Adrenal gland (tissue), 12 donors: Measurements from ENCODE around the gene LIG1. TPM values are rescaled to one million over a fixed set of nuclear protein-coding genes. Genes with fewer than 3 reads are reported as not detected.
"Not testable (repeated sequence)": the region's sequence is repeated elsewhere in the genome, so short reads cannot be mapped to it uniquely, and the experiment has no call there.

Source experiments
- DNase-seq, 7 donors: peaks; one replicate each; pipeline ENCODE4 v3.0.0-alpha.2; 2019 to 2020
- H3K27ac ChIP-seq, 5 donors: fragments of 200-600 bp; sonication (generic) in 4 of 5; 1 replicate in 3 of 5; 2 replicates in 2 of 5; pipeline versions ENCODE4 v1.5.1 to v1.8.0; 2016 to 2020; ENCODE audit warnings: mild to moderate bottlenecking in 1 of 5
- H3K27me3 ChIP-seq: fragments of 200-600 bp; 2 replicates; pipeline ENCODE4 v1.8.0; 2021
- H3K36me3 ChIP-seq, 2 donors: fragments of 200-600 bp; replicated peaks in 1 of 2; 1 replicate in 1 of 2; 2 replicates in 1 of 2; pipeline versions ENCODE4 v1.5.1 to v1.8.0; 2018 to 2022
- H3K4me1 ChIP-seq, 2 donors: fragments of 200-600 bp; replicated peaks in 1 of 2; 1 replicate in 1 of 2; 2 replicates in 1 of 2; pipeline versions ENCODE4 v1.5.1 to v1.8.0; 2018 to 2021
- H3K4me3 ChIP-seq, 4 donors: fragments of 200-600 bp; sonication (generic) in 3 of 4; one replicate each; pipeline ENCODE4 v1.5.1; 2016 to 2018
- H3K9me3 ChIP-seq, 3 donors: fragments of 200-600 bp; sonication (generic) in 1 of 3; replicated peaks in 1 of 3; 1 replicate in 2 of 3; 2 replicates in 1 of 3; pipeline versions ENCODE4 v1.5.1 to v1.8.0; 2016 to 2021
- POLR2A ChIP-seq, 2 donors: fragments of 450-650 bp; IDR thresholded peaks; one replicate each; pipeline ENCODE4 v1.6.1; 2017; ENCODE audit warnings: antibody characterized with exemption in 2 of 2, mild to moderate bottlenecking in 2 of 2, moderate library complexity in 1 of 2
- WGBS, 4 donors: extraction: QIAGEN DNeasy Blood & Tissue Kit in 2 of 4; methylation state at CpG; one replicate each; pipeline versions ENCODE4 v1.1.5 to v1.1.7; 2013 to 2017; 5-methylcytosine and 5-hydroxymethylcytosine counted together
- intact Hi-C, 2 donors: fragments of 100-400 bp; cut with DNase I; formaldehyde crosslinking; loops; one replicate each; pipeline versions ENCODE4 v1.14.1 to v1.15.0; 2022 to 2023
- polyA plus RNA-seq, 3 donors: library from polyadenylated mRNA; stranded (reverse); fragments of 200-250 nt in 2 of 3; fragments of 350-450 nt in 1 of 3; fragmentation: Illumina TruSeq in 1 of 3; extraction: RNeasy Lipid Tissue Mini Kit (QIAGEN cat#74804) in 1 of 3; gene quantifications; one replicate each; pipeline ENCODE4 v1.2.3, GENCODE V29; 2013 to 2014
- total RNA-seq, 9 donors: library from RNA; depleted of rRNA in 4 of 9; stranded (reverse); fragments of >200 nt in 4 of 9; fragments of 120-200 nt in 1 of 9; fragmentation: NEBNext Ultra II Directional in 1 of 9; extraction: Animal tissue kit (Norgen Biotek cat#: 25700) in 1 of 9; gene quantifications; one replicate each; pipeline versions ENCODE4 v1.1.0 to v1.2.4, GENCODE V29; 2013 to 2023
- TF ChIP-seq, protein P1 (sequence below), 6 experiments: fragments of 450-650 bp in 4 of 6; fragments of 200-600 bp in 2 of 6; sonication (generic) in 1 of 6; IDR thresholded peaks; 1 replicate in 5 of 6; 2 replicates in 1 of 6; pipeline versions ENCODE4 v1.5.1 to v1.8.0; 2016 to 2021; ENCODE audit warnings: antibody characterized with exemption in 6 of 6, mild to moderate bottlenecking in 2 of 6, moderate library complexity in 1 of 6
- donor health status: healthy with polysubstance abuse.
- donor health status: Bipolar disorder and iron deficiency.
- donor health status: DM: yes; HTN: yes; CAD: no.
- donor health status: DM: no; HTN: no; CAD: no.
- donor health status: DM: no; HTN: no; CAD: no.
- donor health status: DM: yes; HTN: yes; CAD: no.

The LIG1 gene
- total and polyA plus RNA-seq, 12 donors, result 7.5 to 79.6 (median 15.7) TPM

DNA sequence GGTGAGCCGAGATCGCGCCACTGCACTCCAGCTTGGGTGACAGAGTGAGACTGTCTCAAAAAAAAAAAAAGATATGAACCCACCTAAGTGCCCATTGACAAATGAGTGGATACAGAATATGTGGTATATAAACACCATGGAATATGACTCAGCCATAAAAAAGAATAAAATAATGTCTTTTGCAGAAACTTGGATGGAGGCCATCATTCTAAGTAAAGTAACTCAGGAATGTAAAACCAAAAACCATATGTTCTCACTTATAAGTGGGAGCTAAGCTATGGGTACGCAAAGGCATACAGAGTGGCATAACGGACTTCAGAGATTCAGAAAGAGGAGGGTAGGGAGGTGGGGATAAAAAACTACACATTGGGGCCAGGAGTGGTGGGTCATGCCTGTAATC lies 89.0 kb downstream of the LIG1 start:
- 94 to 96% (median 95%) methylated on average over 5 of the region's 5 CpGs for WGBS, 4 donors
- no peak for TF ChIP-seq POLR2A (IDR thresholded peaks at IDR 0.05)
- TF ChIP-seq, protein P1, sequence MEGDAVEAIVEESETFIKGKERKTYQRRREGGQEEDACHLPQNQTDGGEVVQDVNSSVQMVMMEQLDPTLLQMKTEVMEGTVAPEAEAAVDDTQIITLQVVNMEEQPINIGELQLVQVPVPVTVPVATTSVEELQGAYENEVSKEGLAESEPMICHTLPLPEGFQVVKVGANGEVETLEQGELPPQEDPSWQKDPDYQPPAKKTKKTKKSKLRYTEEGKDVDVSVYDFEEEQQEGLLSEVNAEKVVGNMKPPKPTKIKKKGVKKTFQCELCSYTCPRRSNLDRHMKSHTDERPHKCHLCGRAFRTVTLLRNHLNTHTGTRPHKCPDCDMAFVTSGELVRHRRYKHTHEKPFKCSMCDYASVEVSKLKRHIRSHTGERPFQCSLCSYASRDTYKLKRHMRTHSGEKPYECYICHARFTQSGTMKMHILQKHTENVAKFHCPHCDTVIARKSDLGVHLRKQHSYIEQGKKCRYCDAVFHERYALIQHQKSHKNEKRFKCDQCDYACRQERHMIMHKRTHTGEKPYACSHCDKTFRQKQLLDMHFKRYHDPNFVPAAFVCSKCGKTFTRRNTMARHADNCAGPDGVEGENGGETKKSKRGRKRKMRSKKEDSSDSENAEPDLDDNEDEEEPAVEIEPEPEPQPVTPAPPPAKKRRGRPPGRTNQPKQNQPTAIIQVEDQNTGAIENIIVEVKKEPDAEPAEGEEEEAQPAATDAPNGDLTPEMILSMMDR (IDR thresholded peaks at IDR 0.05), result no peak
- peaks cover 0 to 6% of the 10 kb centered on the region in 2 donors for H3K36me3 ChIP-seq
- no peak for DNase-seq
- H3K4me1 ChIP-seq, result no peaks in the 10 kb centered on the region
- no peaks in the 10 kb centered on the region for H3K9me3 ChIP-seq
- no peak overlapping the region for H3K27ac ChIP-seq
- H3K4me3 ChIP-seq, result no peak overlapping the region
- intact Hi-C loops, result no loop called here
- H3K27me3 ChIP-seq, result no peaks in the 10 kb centered on the region

DNA sequence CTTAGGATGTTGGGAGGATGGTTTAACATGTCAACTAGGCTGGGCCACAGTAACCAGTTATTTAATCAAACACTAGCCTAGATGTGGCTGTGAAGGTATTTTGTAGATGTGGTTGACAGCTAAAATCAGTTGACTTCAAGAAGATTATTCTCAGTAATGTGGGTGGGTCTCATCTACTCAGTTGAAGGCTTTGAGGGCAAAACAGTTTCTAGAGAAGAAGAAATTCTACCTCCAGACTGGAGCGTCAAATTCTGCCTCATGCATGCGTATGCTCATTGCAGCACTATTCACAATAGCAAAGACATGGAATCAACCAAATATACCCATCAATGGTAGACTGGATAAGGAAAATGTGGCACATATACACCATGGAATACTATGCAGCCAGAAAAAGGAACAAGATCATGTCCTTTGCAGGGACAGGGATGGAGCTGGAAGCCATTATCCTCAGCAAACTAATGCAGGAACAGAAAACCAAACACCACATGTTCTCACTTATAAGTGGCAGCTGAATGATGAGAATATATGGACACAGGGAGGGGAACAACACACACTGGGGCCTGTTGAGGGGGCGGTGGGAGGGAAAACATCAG lies 99.9 kb downstream of the LIG1 start:
- H3K9me3 ChIP-seq, intact Hi-C loops, H3K27me3 ChIP-seq, H3K4me1 ChIP-seq, H3K27ac ChIP-seq, H3K36me3 ChIP-seq, H3K4me3 ChIP-seq, DNase-seq: not testable (repeated sequence)
- 94 to 100% (median 96%) methylated on average over 3 of the region's 3 CpGs for WGBS, 4 donors

DNA sequence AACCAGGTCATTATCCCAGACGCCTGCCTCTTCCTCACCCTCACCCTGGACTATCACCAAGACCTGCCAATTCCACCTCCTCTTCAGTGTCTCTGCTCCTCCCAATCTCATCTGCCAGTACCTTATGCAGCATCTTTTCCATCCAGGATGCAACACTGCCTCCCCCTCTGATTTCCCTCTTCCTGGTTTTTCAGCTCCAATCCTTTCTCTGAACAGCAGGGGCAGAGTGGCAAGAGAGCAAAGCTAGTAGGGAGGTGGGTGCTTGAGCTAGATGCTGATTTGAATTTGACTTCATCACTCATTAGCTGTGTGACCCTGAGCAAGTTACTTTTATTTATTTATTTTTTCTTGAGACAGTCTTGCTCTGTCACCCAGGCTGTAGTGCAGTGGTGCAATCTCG lies 100.7 kb downstream of the LIG1 start:
- Histone ChIP-seq H3K4me3 (no peak overlapping the region), H3K4me1 (no peaks in the 10 kb centered on the region), H3K36me3 (no peaks in the 10 kb centered on the region), H3K27ac (no peak overlapping the region), H3K27me3 (no peaks in the 10 kb centered on the region), H3K9me3 (no peaks in the 10 kb centered on the region)
- intact Hi-C loops, result no loop called here
- TF ChIP-seq, protein P1 (IDR thresholded peaks at IDR 0.05), result no peak
- no peak for TF ChIP-seq POLR2A (IDR thresholded peaks at IDR 0.05)
- no peak for DNase-seq
- WGBS, 4 donors, result 65 to 83% (median 80%) methylated on average over 2 of the region's 2 CpGs

Other genes starting within 250 kb of the LIG1 start
- gene BSPH1, start 178.2 kb downstream of the LIG1 start, total RNA-seq, result not detected
- not detected for gene BSPH1, start 178.2 kb downstream of the LIG1 start, polyA plus RNA-seq
- gene ELSPBP1, start 175.7 kb downstream of the LIG1 start, total RNA-seq, result 1 to 10 TPM in 1 of 9 donors, under 1 TPM in 1, not detected in 7; 0.11 to 4.3 TPM
- gene ELSPBP1, start 175.7 kb downstream of the LIG1 start, polyA plus RNA-seq, result not detected
- gene CABP5, start 126.3 kb downstream of the LIG1 start, total RNA-seq, result not detected
- gene CABP5, start 126.3 kb downstream of the LIG1 start, polyA plus RNA-seq, result not detected
- 100 to 1,000 TPM in 1 of 9 donors, 10 to 100 TPM in 8; 18.6 to 122 (median 51.6) TPM for gene PLA2G4C, start 59.5 kb downstream of the LIG1 start, total RNA-seq
- 100 to 1,000 TPM in 1 of 3 donors, 10 to 100 TPM in 2; 26.7 to 123 (median 83.6) TPM for gene PLA2G4C, start 59.5 kb downstream of the LIG1 start, polyA plus RNA-seq
- 1 to 10 TPM in 7 of 9 donors, under 1 TPM in 2; 0.52 to 8.0 (median 4.2) TPM for gene ZSWIM9, start 336 bp upstream of the LIG1 start, total RNA-seq
- 1 to 10 TPM; 1.9 to 5.7 (median 2.6) TPM for gene ZSWIM9, start 336 bp upstream of the LIG1 start, polyA plus RNA-seq
- gene CARD8, start 85.6 kb upstream of the LIG1 start, total RNA-seq, result 10 to 100 TPM; 14.1 to 45.3 (median 32.3) TPM
- gene CARD8, start 85.6 kb upstream of the LIG1 start, polyA plus RNA-seq, result 10 to 100 TPM; 30.0 to 48.3 (median 33.7) TPM
- 1 to 10 TPM in 1 of 9 donors, under 1 TPM in 7, not detected in 1; 0.18 to 1.4 (median 0.59) TPM for gene ZNF114, start 99.7 kb upstream of the LIG1 start, total RNA-seq
- under 1 TPM; 0.07 to 0.16 (median 0.10) TPM for gene ZNF114, start 99.7 kb upstream of the LIG1 start, polyA plus RNA-seq
- gene EMP3, start 155.2 kb upstream of the LIG1 start, total RNA-seq, result 100 to 1,000 TPM in 4 of 9 donors, 10 to 100 TPM in 5; 20.6 to 118 (median 97.9) TPM
- 100 to 1,000 TPM in 2 of 3 donors, 10 to 100 TPM in 1; 63.9 to 409 (median 315) TPM for gene EMP3, start 155.2 kb upstream of the LIG1 start, polyA plus RNA-seq
- gene TMEM143, start 193.6 kb upstream of the LIG1 start, total RNA-seq, result 10 to 100 TPM in 6 of 9 donors, 1 to 10 TPM in 3; 3.3 to 26.3 (median 10.9) TPM
- 10 to 100 TPM in 2 of 3 donors, 1 to 10 TPM in 1; 9.6 to 26.5 (median 20.1) TPM for gene TMEM143, start 193.6 kb upstream of the LIG1 start, polyA plus RNA-seq
- gene SYNGR4, start 194.0 kb upstream of the LIG1 start, total RNA-seq, result not detected
- gene SYNGR4, start 194.0 kb upstream of the LIG1 start, polyA plus RNA-seq, result under 1 TPM in 1 of 3 donors, not detected in 2; 0.13 TPM
- 100 to 1,000 TPM in 7 of 9 donors, 10 to 100 TPM in 2; 63.4 to 201 (median 161) TPM for gene KDELR1, start 221.2 kb upstream of the LIG1 start, total RNA-seq
- gene KDELR1, start 221.2 kb upstream of the LIG1 start, polyA plus RNA-seq, result 100 to 1,000 TPM; 110 to 146 (median 126) TPM
- gene GRIN2D, start 223.3 kb upstream of the LIG1 start, total RNA-seq, result 1 to 10 TPM in 3 of 9 donors, under 1 TPM in 6; 0.12 to 1.8 (median 0.57) TPM
- gene GRIN2D, start 223.3 kb upstream of the LIG1 start, polyA plus RNA-seq, result 1 to 10 TPM in 1 of 3 donors, under 1 TPM in 2; 0.11 to 1.0 (median 0.64) TPM